Fibroblast of pulmonary artery (primary cell): ENCODE data around the gene NCK2.

ENCODE experiments used
- DNase-seq: peaks from one replicate; pipeline ENCODE4 v3.0.0-alpha.2; 2010; ENCODE audit warnings: low read depth
- H3K4me3 ChIP-seq: replicated peaks from 2 replicates; pipeline ENCODE4 v1.5.1; 2011; ENCODE audit warnings: low read depth, mild to moderate bottlenecking, control low read depth, low read length, moderate library complexity
- CTCF ChIP-seq: IDR thresholded peaks from 2 replicates; pipeline ENCODE4 v1.5.1; 2011; ENCODE audit warnings: mild to moderate bottlenecking, control low read depth, low read length, inconsistent platforms; ENCODE audit errors: missing control alignments

The NCK2 gene

GRCh38 chr2:105852066-105852465, 107.4 kb downstream of the NCK2 start:
- H3K4me3 ChIP-seq: no peak overlapping the region
- no peak for TF ChIP-seq CTCF
- no peak for DNase-seq

GRCh38 chr2:105853354-105854088, 108.8 kb downstream of the NCK2 start:
- TF ChIP-seq CTCF: no peak
- H3K4me3 ChIP-seq: no peak overlapping the region
- DNase-seq: no peak

GRCh38 chr2:105854972-105855371, 110.3 kb downstream of the NCK2 start:
- no peak overlapping the region for H3K4me3 ChIP-seq
- DNase-seq: no peak
- no peak for TF ChIP-seq CTCF

GRCh38 chr2:105856581-105856980, 111.9 kb downstream of the NCK2 start:
- no peak for DNase-seq
- no peak for TF ChIP-seq CTCF
- no peak overlapping the region for H3K4me3 ChIP-seq

- DNase-seq: no peak
- TF ChIP-seq CTCF: no peak
- no peak overlapping the region for H3K4me3 ChIP-seq
These were observed 112.5 kb downstream of the NCK2 start for GRCh38 chr2:105857076-105857740.

GRCh38 chr2:105858868-105859693, 114.4 kb downstream of the NCK2 start:
- no peak for TF ChIP-seq CTCF
- no peak overlapping the region for H3K4me3 ChIP-seq
- DNase-seq: no peak

GRCh38 chr2:105859694-105859951, 114.9 kb downstream of the NCK2 start:
- no peak for DNase-seq
- H3K4me3 ChIP-seq: no peak overlapping the region
- TF ChIP-seq CTCF: no peak
